NCI-H1694 treated with DMSO at 0.1 percent for 48 hours (cell line): ENCODE data around the gene SEC16B.

Experiments
- DNase-seq: peaks from one replicate; lab custom pipeline; 2025; lab: John Stamatoyannopoulos, UW

The SEC16B gene

DNA sequence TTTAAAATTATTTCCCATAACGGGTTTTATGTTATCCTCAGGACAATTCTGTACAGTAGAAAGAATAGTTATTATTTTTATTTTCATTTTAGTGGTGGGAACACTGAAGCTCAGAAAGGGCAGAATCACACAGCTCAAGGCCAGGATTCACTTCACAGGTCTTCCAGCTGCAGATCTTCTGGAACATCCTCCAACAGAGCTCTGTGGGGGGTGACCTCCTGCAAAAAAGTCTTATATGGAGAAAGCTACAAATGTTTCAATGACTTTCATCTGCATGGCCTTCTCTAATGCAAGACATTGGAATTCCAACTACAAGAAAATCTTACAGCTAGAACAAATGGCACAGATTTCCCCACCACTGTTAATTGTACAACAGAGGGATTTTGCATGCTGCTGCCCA lies 64.2 kb downstream of the SEC16B start:
- DNase-seq, result no peak

DNA sequence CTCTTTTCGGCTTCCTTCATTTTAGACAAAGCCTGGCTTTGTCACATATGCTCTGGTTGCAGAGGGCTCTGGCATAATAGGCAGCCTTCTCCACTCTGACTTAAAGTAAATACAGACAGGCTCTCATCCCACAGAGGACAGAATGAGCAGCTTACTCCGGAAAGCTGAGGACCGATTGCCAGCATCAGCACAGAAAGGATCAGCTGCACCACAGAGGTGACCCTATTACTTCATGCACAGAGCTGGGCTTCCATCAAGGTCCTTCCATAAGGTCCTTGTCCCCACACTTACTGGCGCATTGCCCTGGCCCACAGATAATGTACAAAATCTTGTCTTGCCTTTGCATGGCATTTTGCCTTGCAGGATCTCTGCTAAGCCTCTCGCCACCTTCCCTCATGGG lies 67.6 kb downstream of the SEC16B start:
- no peak for DNase-seq

DNA sequence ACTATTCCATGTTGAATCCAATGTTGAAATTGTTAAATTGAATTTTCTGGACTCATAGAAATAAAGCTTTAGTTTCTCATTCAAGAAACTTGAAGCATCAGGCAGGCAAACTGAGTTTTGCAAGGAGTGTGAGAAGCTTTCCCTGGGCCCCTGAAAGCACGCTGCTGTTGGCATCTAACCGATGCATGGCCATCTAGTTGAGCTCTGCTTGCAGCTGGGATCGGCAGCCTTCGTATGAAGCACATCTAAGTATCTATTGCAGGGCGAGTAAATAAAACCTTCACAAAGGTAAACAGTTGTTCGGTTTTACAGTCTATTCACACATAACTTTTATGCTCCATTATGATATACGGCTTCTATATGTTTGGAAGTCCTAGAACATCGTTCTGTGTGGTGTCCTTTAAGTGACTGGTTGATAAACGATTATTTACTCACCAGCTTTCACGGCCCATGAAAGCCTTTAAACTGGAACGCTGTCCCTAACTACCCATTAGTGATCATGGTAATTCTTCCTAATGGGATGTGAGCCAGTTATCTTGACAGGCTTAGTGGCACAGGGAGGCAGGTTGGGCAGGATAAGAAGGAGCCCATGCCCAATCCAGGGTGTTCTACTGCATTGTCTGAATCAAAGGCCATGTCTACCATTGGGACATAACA lies 71.7 kb downstream of the SEC16B start:
- no peak for DNase-seq

DNA sequence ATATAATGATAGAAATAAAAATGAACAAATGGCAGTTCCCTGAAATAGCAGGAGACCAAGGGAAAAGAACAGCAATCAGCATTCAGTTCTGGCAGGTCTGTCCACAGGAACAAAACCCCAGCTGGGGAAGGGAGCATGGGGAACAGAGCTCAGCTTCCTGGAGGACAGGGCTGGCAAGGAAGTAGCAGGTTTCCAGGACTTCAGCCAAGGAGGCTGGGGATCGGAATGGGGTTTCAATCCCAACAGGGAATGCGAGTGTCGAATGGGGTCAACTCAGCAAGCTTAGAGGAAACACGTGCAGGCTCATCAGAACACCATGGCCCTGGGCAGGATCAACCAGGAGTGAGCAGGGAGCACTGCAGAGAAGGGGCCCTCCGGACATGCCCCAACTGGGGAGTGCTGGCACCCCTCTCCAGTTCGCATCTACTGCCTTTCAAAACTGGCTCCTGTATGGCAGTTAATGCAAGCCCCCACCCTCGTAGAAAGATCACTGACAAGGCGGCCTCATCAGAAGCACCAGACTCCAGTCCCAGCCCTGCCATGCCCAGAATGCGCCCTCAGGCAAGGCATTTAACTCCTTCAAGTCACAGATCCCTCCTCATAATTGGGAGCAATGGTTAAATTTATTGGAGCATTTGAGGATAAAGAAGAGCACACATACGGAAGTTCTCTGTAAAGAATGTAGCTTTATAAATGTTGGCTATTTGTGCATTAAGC lies 72.4 kb downstream of the SEC16B start:
- no peak for DNase-seq
